PC-3 (cell line): Measurements from ENCODE around the gene TMEM41A. TPM values are rescaled to one million over a fixed set of nuclear protein-coding genes. Genes with fewer than 3 reads are reported as not detected.

Source experiments
- ATAC-seq: fragments of 200-7000 bp; cut with Tn5 transposase; 2 replicates; pipeline ENCODE4 v1.9.1; 2020; ENCODE audit warnings: mild to moderate bottlenecking, moderate library complexity
- BruUV-seq: library from RNA; stranded (reverse); fragments of 400-500 nt; replicated peaks from 2 replicates; lab custom pipeline; 2021; lab: Mats Ljungman, UMichigan
- CTCF ChIA-PET: fragments of 300-600 bp; sonication (Branson Sonifier 250); formaldehyde crosslinking; loops from one replicate; lab custom pipeline; 2022; ENCODE audit warnings: antibody characterized with exemption; lab: Charles Lee
- POLR2A ChIA-PET: fragments of 300-600 bp; sonication (Branson Sonifier 250); formaldehyde crosslinking; loops from one replicate; lab custom pipeline; 2022; ENCODE audit warnings: antibody characterized with exemption; ENCODE audit not compliant: unreplicated experiment; lab: Charles Lee
- DNase-seq: peaks from one replicate; pipeline ENCODE4 v3.0.0-alpha.2; 2015
- H2AFZ ChIP-seq: fragments of 300-600 bp; sonication (generic); 2 replicates; pipeline ENCODE4 v1.6.0; 2016; ENCODE audit warnings: antibody characterized with exemption, low read length
- H3F3A ChIP-seq: fragments of 300-600 bp; sonication (generic); one replicate; pipeline ENCODE4 v1.6.0; 2017; ENCODE audit warnings: antibody characterized with exemption, low read length, control low read depth, mild to moderate bottlenecking; ENCODE audit not compliant: unreplicated experiment
- H3K27ac ChIP-seq: fragments of 300-600 bp; sonication (generic); 2 replicates; pipeline ENCODE4 v1.5.1; 2016; ENCODE audit warnings: mild to moderate bottlenecking, low read length
- H3K27me3 ChIP-seq: fragments of 300-600 bp; sonication (generic); 2 replicates; pipeline ENCODE4 v1.6.1; 2016; ENCODE audit warnings: low read length, mixed read lengths
- H3K36me3 ChIP-seq: fragments of 300-600 bp; sonication (generic); 2 replicates; pipeline ENCODE4 v1.6.1; 2016; ENCODE audit warnings: low read depth, mixed run types, low read length, mixed read lengths
- H3K4me1 ChIP-seq: fragments of 300-600 bp; sonication (generic); 2 replicates; pipeline ENCODE4 v1.5.1; 2016; ENCODE audit warnings: low read length; ENCODE audit not compliant: insufficient read depth
- H3K4me2 ChIP-seq: fragments of 300-600 bp; sonication (generic); 2 replicates; pipeline ENCODE4 v1.6.0; 2016; ENCODE audit warnings: low read length
- H3K4me3 ChIP-seq: fragments of 300-600 bp; sonication (generic); 2 replicates; pipeline ENCODE4 v1.5.1; 2016; ENCODE audit warnings: mild to moderate bottlenecking, low read length, mixed read lengths
- H3K79me2 ChIP-seq: fragments of 300-600 bp; sonication (generic); 2 replicates; pipeline ENCODE4 v1.6.1; 2017; ENCODE audit warnings: low read length, mixed read lengths
- H3K9ac ChIP-seq: fragments of 300-600 bp; sonication (generic); 2 replicates; pipeline ENCODE4 v1.6.0; 2016; ENCODE audit warnings: mild to moderate bottlenecking, low read length
- H3K9me2 ChIP-seq: fragments of 300-600 bp; sonication (generic); replicated peaks from 2 replicates; pipeline ENCODE4 v1.6.1; 2016; ENCODE audit warnings: mixed run types, low read length, mixed read lengths
- H3K9me3 ChIP-seq: fragments of 300-600 bp; sonication (generic); 2 replicates; pipeline ENCODE4 v1.6.1; 2016; ENCODE audit warnings: low read length, mixed read lengths
- H4K20me1 ChIP-seq: fragments of 300-600 bp; sonication (generic); 2 replicates; pipeline ENCODE4 v1.6.1; 2016; ENCODE audit warnings: low read length, mixed read lengths
- EZH2 ChIP-seq: fragments of 300-600 bp; sonication (generic); IDR thresholded peaks from one replicate; pipeline ENCODE4 v1.6.1; 2017; ENCODE audit warnings: antibody characterized with exemption, mild to moderate bottlenecking, low read length; ENCODE audit not compliant: unreplicated experiment
- EZH2phosphoT487 ChIP-seq: fragments of 300-600 bp; sonication (generic); IDR thresholded peaks from 2 replicates; pipeline ENCODE4 v1.6.1; 2018; ENCODE audit warnings: mild to moderate bottlenecking, antibody characterized with exemption, low read length, borderline replicate concordance
- intact Hi-C: fragments of 100-400 bp; cut with micrococcal nuclease; formaldehyde crosslinking; loops from 2 replicates; pipeline ENCODE4 v1.9.0; 2023
- total RNA-seq: library from RNA; depleted of rRNA; stranded (reverse); fragments of >200 nt; gene quantifications from 2 replicates; pipeline ENCODE4 v1.2.3, GENCODE V29; 2014
- TF ChIP-seq, protein P1 (sequence below): fragments of 300-600 bp; sonication (generic); conservative IDR thresholded peaks from 2 replicates; pipeline ENCODE4 v1.5.1; 2017; ENCODE audit warnings: antibody characterized with exemption, low read depth, mild to moderate bottlenecking, low read length

The TMEM41A gene
- total RNA-seq, 1 experiment from 2014 or later = 25.3 TPM

DNA sequence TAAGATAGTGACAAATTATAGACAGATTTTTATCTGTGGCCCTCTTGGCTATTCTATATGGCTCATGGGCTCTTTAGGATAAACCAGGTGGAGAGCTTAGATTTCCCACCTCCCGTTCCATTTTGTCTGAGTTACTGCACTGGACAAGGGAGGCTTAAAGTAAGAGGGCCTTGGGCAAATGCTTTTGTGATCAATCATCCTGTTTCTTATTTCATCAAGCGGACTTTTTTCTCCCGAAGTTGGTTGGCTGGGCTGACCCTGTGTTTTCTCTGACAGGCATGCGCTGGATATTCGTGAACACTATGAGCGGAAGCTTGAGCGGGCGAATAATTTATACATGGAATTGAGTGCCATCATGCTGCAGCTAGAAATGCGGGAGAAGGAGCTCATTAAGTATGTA is 33.4 kb downstream of the TMEM41A start:
- Histone ChIP-seq H3K4me1 (no peaks in the 10 kb centered on the region), H3K9ac (no peak overlapping the region), H3K36me3 (no peaks in the 10 kb centered on the region), H4K20me1 (no peaks in the 10 kb centered on the region), H3K9me3 (no peaks in the 10 kb centered on the region), H3K27me3 (no peaks in the 10 kb centered on the region), H3K27ac (no peak overlapping the region), H2AFZ (no peak overlapping the region), H3K4me3 (no peak overlapping the region), H3F3A (no peaks in the 10 kb centered on the region), H3K4me2 (no peak overlapping the region), H3K9me2 (no peaks in the 10 kb centered on the region), H3K79me2 (no peaks in the 10 kb centered on the region)
- POLR2A ChIA-PET = interaction anchor here (0.6 kb wide), 1 partner anchor 524 kb away, joined by 29 read pairs; no protein-coding TSS in a partner anchor
- no peak for DNase-seq
- TF ChIP-seq, protein P1, sequence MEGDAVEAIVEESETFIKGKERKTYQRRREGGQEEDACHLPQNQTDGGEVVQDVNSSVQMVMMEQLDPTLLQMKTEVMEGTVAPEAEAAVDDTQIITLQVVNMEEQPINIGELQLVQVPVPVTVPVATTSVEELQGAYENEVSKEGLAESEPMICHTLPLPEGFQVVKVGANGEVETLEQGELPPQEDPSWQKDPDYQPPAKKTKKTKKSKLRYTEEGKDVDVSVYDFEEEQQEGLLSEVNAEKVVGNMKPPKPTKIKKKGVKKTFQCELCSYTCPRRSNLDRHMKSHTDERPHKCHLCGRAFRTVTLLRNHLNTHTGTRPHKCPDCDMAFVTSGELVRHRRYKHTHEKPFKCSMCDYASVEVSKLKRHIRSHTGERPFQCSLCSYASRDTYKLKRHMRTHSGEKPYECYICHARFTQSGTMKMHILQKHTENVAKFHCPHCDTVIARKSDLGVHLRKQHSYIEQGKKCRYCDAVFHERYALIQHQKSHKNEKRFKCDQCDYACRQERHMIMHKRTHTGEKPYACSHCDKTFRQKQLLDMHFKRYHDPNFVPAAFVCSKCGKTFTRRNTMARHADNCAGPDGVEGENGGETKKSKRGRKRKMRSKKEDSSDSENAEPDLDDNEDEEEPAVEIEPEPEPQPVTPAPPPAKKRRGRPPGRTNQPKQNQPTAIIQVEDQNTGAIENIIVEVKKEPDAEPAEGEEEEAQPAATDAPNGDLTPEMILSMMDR = no peak
- TF ChIP-seq EZH2phosphoT487 (no peak), EZH2 (no peak)
- no peak for ATAC-seq
- intact Hi-C loops = no loop called here
- CTCF ChIA-PET = no interaction called here
- BruUV-seq = no TSS peak

GRCh38 chr3:185460719-185461350 is 38.0 kb downstream of the TMEM41A start:
- TF ChIP-seq, protein P1 = peak; percentile 83
- no peak for TF ChIP-seq EZH2phosphoT487
- TF ChIP-seq EZH2 = no peak
- Histone ChIP-seq H3K4me3 (no peak overlapping the region), H3K4me1 (no peaks in the 10 kb centered on the region), H3K4me2 (no peak overlapping the region), H3K9ac (no peak overlapping the region), H3K27me3 (no peaks in the 10 kb centered on the region), H2AFZ (no peak overlapping the region), H3K79me2 (no peaks in the 10 kb centered on the region), H4K20me1 (no peaks in the 10 kb centered on the region), H3F3A (no peaks in the 10 kb centered on the region), H3K9me3 (no peaks in the 10 kb centered on the region), H3K27ac (no peak overlapping the region), H3K36me3 (no peaks in the 10 kb centered on the region), H3K9me2 (no peaks in the 10 kb centered on the region)
- intact Hi-C loops = loop anchor here (1.0 to 5.0 kb wide), 2 partner anchors 98 to 116 kb away; no protein-coding TSS in a partner anchor
- peak; percentile 75 for DNase-seq
- CTCF ChIA-PET = interaction anchor here (0.6 to 1.6 kb wide), 6 partner anchors 61 to 115 kb away, joined by 3 to 14 read pairs (median 5); no protein-coding TSS in a partner anchor
- BruUV-seq = no TSS peak
- ATAC-seq = peak; percentile 72
- POLR2A ChIA-PET = interaction anchor here (0.6 kb wide), 1 partner anchor 98 kb away, joined by 3 read pairs; no protein-coding TSS in a partner anchor

DNA sequence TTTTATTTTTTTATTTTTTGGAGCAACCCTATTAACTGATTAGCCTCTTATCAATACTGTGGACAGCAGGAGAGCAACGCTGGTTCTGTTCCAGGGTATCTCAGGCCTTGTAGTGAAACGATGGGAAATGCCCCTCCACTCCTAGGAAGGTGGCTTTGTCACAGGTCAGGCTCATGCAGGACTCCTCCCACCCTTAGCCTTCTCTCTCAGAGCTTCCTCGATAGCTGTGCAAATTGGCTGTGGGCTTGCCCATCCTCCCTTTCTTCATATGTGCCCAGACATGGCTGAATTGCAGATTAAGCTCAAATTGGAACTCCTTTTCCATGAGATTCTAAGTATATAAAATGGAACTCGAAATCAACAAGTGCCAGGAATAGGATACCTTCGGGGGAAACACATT is 38.5 kb downstream of the TMEM41A start:
- intact Hi-C loops = loop anchor here (1.0 to 5.0 kb wide), 2 partner anchors 99 to 117 kb away; no protein-coding TSS in a partner anchor
- BruUV-seq = no TSS peak
- Histone ChIP-seq H3F3A (no peaks in the 10 kb centered on the region), H3K4me2 (no peak overlapping the region), H3K79me2 (no peaks in the 10 kb centered on the region), H4K20me1 (no peaks in the 10 kb centered on the region), H3K4me1 (no peaks in the 10 kb centered on the region), H3K4me3 (no peak overlapping the region), H2AFZ (no peak overlapping the region), H3K27me3 (no peaks in the 10 kb centered on the region), H3K36me3 (no peaks in the 10 kb centered on the region), H3K9me2 (no peaks in the 10 kb centered on the region), H3K9ac (no peak overlapping the region), H3K27ac (no peak overlapping the region), H3K9me3 (no peaks in the 10 kb centered on the region)
- ATAC-seq (no peak), DNase-seq (no peak)
- ChIA-PET POLR2A (interaction anchor here (0.6 kb wide), 1 partner anchor 134 kb away, joined by 14 read pairs; no protein-coding TSS in a partner anchor), CTCF (interaction anchor here (0.6 to 1.6 kb wide), 8 partner anchors 26 to 115 kb away, joined by 3 to 14 read pairs (median 4); no protein-coding TSS in a partner anchor)
- TF ChIP-seq, protein P1 = no peak
- TF ChIP-seq EZH2phosphoT487 (no peak), EZH2 (no peak)
